Hepatocyte (in vitro differentiated cells): Measurements from ENCODE around the gene ACSS3. TPM values are rescaled to one million over a fixed set of nuclear protein-coding genes. Genes with fewer than 3 reads are reported as not detected.

Source experiments
- DNase-seq: peaks from one replicate; pipeline ENCODE4 v3.0.0-alpha.2; 2016; ENCODE audit warnings: low spot score
- H2AFZ ChIP-seq: fragments of 200-600 bp; sonication (generic); 2 replicates; pipeline ENCODE4 v1.6.0; 2016; ENCODE audit warnings: antibody characterized with exemption, mild to moderate bottlenecking
- H3K27ac ChIP-seq: fragments of 200-600 bp; sonication (generic); 2 replicates; pipeline ENCODE4 v1.5.1; 2016; ENCODE audit warnings: mild to moderate bottlenecking
- H3K27me3 ChIP-seq: fragments of 200-600 bp; sonication (generic); 2 replicates; pipeline ENCODE4 v1.6.1; 2016
- H3K36me3 ChIP-seq: fragments of 200-600 bp; sonication (generic); replicated peaks from 2 replicates; pipeline ENCODE4 v1.5.1; 2016; ENCODE audit warnings: low read depth; ENCODE audit not compliant: insufficient read depth
- H3K4me1 ChIP-seq: fragments of 200-600 bp; sonication (generic); 2 replicates; pipeline ENCODE4 v1.5.1; 2016; ENCODE audit warnings: mild to moderate bottlenecking, moderate library complexity; ENCODE audit not compliant: insufficient read depth
- H3K4me2 ChIP-seq: fragments of 200-600 bp; sonication (generic); 2 replicates; pipeline ENCODE4 v1.6.0; 2016
- H3K4me3 ChIP-seq: fragments of 200-600 bp; sonication (generic); 2 replicates; pipeline ENCODE4 v1.5.1; 2016; ENCODE audit warnings: mild to moderate bottlenecking
- H3K79me2 ChIP-seq: fragments of 200-600 bp; sonication (generic); 2 replicates; pipeline ENCODE4 v1.6.0; 2017; ENCODE audit warnings: mild to moderate bottlenecking
- H3K9me2 ChIP-seq: fragments of 200-600 bp; sonication (generic); replicated peaks from 2 replicates; pipeline ENCODE4 v1.6.0; 2017; ENCODE audit warnings: mild to moderate bottlenecking; ENCODE audit not compliant: insufficient read depth
- H3K9me3 ChIP-seq: fragments of 200-600 bp; sonication (generic); 2 replicates; pipeline ENCODE4 v1.5.1; 2016; ENCODE audit warnings: low read depth, mild to moderate bottlenecking
- H4K20me1 ChIP-seq: fragments of 200-600 bp; sonication (generic); 2 replicates; pipeline ENCODE4 v1.6.0; 2016; ENCODE audit warnings: mild to moderate bottlenecking; ENCODE audit not compliant: insufficient read depth, poor library complexity, severe bottlenecking
- CTCF ChIP-seq: fragments of 200-600 bp; sonication (generic); IDR thresholded peaks from 2 replicates; pipeline ENCODE4 v1.5.1; 2016; ENCODE audit warnings: antibody characterized with exemption, mild to moderate bottlenecking; ENCODE audit not compliant: poor library complexity
- EZH2 ChIP-seq: fragments of 200-600 bp; sonication (generic); IDR thresholded peaks from 2 replicates; pipeline ENCODE4 v1.6.1; 2016; ENCODE audit warnings: antibody characterized with exemption, mild to moderate bottlenecking, borderline replicate concordance
- EZH2phosphoT487 ChIP-seq: fragments of 200-600 bp; sonication (generic); IDR thresholded peaks from one replicate; pipeline ENCODE4 v1.6.1; 2018; ENCODE audit warnings: antibody characterized with exemption, mild to moderate bottlenecking, low read depth, moderate library complexity; ENCODE audit not compliant: unreplicated experiment, severe bottlenecking
- WGBS: methylation state at CpG from one replicate; pipeline ENCODE4 v1.1.6; 2016; ENCODE audit warnings: low lambda C conversion rate; ENCODE audit errors: missing lambda C conversion rate; 5-methylcytosine and 5-hydroxymethylcytosine counted together
- polyA plus RNA-seq: library from polyadenylated mRNA; unstranded; fragments of >200 nt; fragmentation: Nextera tagmentation; extraction: Ambion mirVana; gene quantifications from 2 replicates; pipeline ENCODE4 v1.2.1, GENCODE V29; 2016
- total RNA-seq: library from RNA; depleted of rRNA; stranded (reverse); fragments of >200 nt; gene quantifications from 2 replicates; pipeline ENCODE4 v1.2.3, GENCODE V29; 2014

Gene ACSS3
- total and polyA plus RNA-seq, 2 experiments from 2014 or later = 8.5 to 31.4 TPM

- no peaks in the 10 kb centered on the region for H3K9me2 ChIP-seq
- 90% methylated on average over 2 of the region's 2 CpGs for WGBS
- H3K27ac ChIP-seq = no peak overlapping the region
- H3K9me3 ChIP-seq = no peaks in the 10 kb centered on the region
- H2AFZ ChIP-seq = no peak overlapping the region
- no peaks in the 10 kb centered on the region for H3K36me3 ChIP-seq
- peaks cover 7% of the 10 kb centered on the region for H3K4me1 ChIP-seq
- no peak for DNase-seq
- H4K20me1 ChIP-seq = no peaks in the 10 kb centered on the region
- no peaks in the 10 kb centered on the region for H3K79me2 ChIP-seq
- no peaks in the 10 kb centered on the region for H3K27me3 ChIP-seq
- no peak overlapping the region for H3K4me3 ChIP-seq
- TF ChIP-seq EZH2phosphoT487 (no peak), EZH2 (no peak), CTCF (no peak)
- no peak overlapping the region for H3K4me2 ChIP-seq
Observed at GRCh38 chr12:81249976-81250375, 172.1 kb downstream of the ACSS3 start.

- H3K4me1 ChIP-seq = no peaks in the 10 kb centered on the region
- no peak overlapping the region for H3K4me2 ChIP-seq
- H3K27me3 ChIP-seq = no peaks in the 10 kb centered on the region
- no peak overlapping the region for H3K4me3 ChIP-seq
- H3K79me2 ChIP-seq = no peaks in the 10 kb centered on the region
- no peaks in the 10 kb centered on the region for H4K20me1 ChIP-seq
- no peaks in the 10 kb centered on the region for H3K9me2 ChIP-seq
- H3K27ac ChIP-seq = no peak overlapping the region
- H2AFZ ChIP-seq = no peak overlapping the region
- no peak for TF ChIP-seq CTCF
- no peak for TF ChIP-seq EZH2
- TF ChIP-seq EZH2phosphoT487 = no peak
- DNase-seq = no peak
- no peaks in the 10 kb centered on the region for H3K36me3 ChIP-seq
- WGBS = 95% methylated on average over 3 of the region's 3 CpGs
- H3K9me3 ChIP-seq = no peaks in the 10 kb centered on the region
Observed at GRCh38 chr12:81252228-81252627, 174.3 kb downstream of the ACSS3 start.

- WGBS = 86% methylated on average over 3 of the region's 3 CpGs
Observed at GRCh38 chr12:81253360-81253759, 175.5 kb downstream of the ACSS3 start.

More at GRCh38 chr12:81253360-81253759, 175.5 kb downstream of the ACSS3 start:
- H3K4me2 ChIP-seq = no peak overlapping the region
- no peaks in the 10 kb centered on the region for H3K9me3 ChIP-seq
- H2AFZ ChIP-seq = no peak overlapping the region
- H4K20me1 ChIP-seq = no peaks in the 10 kb centered on the region
- no peak for TF ChIP-seq EZH2phosphoT487
- TF ChIP-seq EZH2 = no peak
- no peak for TF ChIP-seq CTCF
- H3K4me3 ChIP-seq = no peak overlapping the region
- no peak for DNase-seq
- no peaks in the 10 kb centered on the region for H3K79me2 ChIP-seq
- H3K36me3 ChIP-seq = no peaks in the 10 kb centered on the region
- no peaks in the 10 kb centered on the region for H3K4me1 ChIP-seq
- no peaks in the 10 kb centered on the region for H3K27me3 ChIP-seq
- H3K27ac ChIP-seq = no peak overlapping the region
- H3K9me2 ChIP-seq = no peaks in the 10 kb centered on the region
